Activated T-helper 9 cell treated with anti-CD3 and anti-CD28 coated beads, Interleukin-2, amount 50 U/mL, for 16 hours (primary cell): ENCODE measurements around the gene AARS2.
"Not testable (repeated sequence)": the region's sequence is repeated elsewhere in the genome, so short reads cannot be mapped to it uniquely, and the experiment has no call there.

Experiments
- DNase-seq: peaks from one replicate; pipeline ENCODE4 v3.0.0-alpha.2; 2020; ENCODE audit warnings: low read depth

AARS2 gene

GRCh38 chr6:44329858-44330257 is 16.7 kb upstream of the AARS2 start:
- no peak for DNase-seq

DNA sequence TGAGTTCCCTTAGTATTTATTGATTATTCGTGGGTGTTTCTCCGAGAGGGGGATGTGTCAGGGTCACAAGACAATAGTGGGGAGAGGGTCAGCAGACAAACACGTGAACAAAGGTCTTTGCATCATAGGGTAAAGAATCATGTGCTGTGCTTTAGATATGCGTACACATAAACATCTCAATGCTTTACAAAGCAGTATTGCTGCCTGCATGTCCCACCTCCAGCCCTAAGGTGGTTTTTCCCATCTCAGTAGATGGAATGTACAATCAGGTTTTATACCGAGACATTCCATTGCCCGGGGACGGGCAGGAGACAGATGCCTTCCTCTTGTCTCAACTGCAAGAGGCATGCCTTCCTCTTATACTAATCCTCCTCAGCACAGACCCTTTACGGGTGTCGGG is 15.1 kb upstream of the AARS2 start:
- DNase-seq = not testable (repeated sequence)

GRCh38 chr6:44327760-44328159 is 14.6 kb upstream of the AARS2 start:
- DNase-seq = no peak

- no peak for DNase-seq
Measured at GRCh38 chr6:44327096-44327495, 13.9 kb upstream of the AARS2 start.

- DNase-seq = no peak
Measured at GRCh38 chr6:44321210-44321609, 8.1 kb upstream of the AARS2 start.

DNA sequence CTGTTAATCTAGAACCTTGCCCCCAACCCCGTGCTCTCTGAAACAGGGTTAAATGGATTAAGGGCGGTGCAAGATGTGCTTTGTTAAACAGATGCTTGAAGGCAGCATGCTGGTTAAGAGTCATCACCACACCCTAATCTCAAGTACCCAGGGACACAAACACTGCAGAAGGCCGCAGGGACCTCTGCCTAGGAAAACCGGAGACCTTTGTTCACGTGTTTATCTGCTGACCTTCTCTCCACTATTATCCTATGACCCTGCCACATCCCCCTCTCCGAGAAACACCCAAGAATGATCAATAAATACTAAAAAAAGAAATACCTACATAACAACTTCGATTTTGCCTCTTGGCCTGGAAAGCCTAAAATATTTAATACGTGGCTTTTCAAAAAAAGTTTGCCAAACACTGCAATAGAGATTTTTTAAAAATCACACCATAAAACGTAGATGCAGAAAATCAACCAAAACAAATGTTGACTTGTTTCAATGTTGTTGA is 4.0 kb upstream of the AARS2 start:
- not testable (repeated sequence) for DNase-seq

DNA sequence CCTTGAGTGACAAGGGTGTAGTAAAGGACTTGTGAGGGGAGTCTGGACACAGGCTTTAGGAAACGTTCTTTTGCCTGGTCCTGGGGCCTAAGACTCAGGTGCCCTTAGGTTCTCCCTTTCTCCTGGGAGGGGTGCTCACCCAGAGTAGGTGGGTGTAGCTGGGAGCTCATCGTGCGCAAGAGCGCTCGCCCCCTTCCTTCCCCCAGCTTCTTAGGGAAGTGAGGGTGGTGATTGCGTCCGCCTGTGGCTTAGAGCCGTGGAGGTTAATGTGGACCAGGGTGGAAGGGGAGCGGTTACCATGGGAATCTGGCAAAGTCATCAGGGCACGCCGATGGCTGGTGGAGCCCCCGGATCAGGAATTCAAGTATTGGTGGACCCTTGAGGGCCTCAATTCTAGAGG is 3.3 kb upstream of the AARS2 start:
- DNase-seq = no peak

- DNase-seq = no peak
Measured at GRCh38 chr6:44315951-44316350, 2.8 kb upstream of the AARS2 start.

- no peak for DNase-seq
Measured at GRCh38 chr6:44315516-44315915, 2.4 kb upstream of the AARS2 start.

DNA sequence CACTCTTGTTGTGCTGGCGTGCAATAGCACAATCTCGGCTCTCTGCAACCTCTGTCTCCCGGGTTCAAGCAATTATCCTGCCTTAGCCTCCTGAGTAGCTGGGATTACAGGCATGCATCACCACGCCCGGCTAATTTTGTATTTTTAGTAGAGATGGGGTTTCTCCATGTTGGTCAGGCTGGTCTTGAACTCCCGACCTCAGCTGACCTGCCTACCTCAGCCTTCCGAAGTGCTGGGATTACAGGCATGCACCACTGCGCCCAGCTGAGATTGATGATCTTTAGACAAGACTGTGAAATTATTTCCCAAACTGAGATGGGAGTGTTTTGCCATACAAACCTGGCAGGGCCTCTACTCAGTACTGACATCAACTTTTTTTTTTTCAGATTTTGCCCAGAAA is 1.5 kb upstream of the AARS2 start:
- not testable (repeated sequence) for DNase-seq

- no peak for DNase-seq
Measured at GRCh38 chr6:44311767-44312166, 1.4 kb downstream of the AARS2 start.

DNA sequence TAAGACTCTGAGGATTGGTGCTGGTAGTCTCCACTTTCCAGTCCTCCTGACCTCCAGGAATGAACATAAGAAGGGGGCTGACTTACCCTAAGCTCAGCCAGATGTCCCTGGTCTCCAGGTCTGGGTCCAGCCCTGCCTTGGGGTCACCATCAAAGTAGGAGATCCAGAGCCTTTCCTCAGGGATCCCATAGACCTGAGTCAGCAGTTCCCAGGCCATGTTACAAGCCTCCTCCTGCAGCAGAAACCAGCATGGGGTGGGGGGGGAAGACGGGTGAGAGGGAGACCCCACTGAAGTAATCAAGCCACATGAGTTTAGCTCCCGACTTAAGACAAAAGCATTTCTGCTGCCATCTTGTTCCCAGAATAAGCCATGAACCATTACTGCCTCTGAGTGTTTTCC is 1.8 kb downstream of the AARS2 start:
- DNase-seq = no peak

GRCh38 chr6:44310241-44310640 is 2.9 kb downstream of the AARS2 start:
- no peak for DNase-seq

DNA sequence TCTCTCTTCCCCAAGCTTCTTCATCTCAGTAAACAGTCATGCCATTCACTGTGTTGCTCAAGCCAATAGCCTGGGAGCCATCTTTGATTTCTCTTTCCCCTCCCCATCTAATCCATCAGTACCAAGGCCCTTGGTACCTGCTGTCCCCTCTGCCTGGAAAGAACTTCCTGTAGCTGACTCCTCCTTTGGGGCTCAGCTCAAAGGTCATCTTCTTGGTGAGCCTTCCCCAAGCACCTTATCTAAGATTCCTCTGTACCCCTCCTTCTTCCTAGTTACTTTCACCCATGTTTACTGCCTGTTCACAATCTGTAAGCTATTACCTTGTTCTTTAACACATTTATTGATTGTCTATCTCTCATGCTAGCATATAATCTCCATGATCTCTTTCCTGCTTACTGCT is 3.5 kb downstream of the AARS2 start:
- DNase-seq = no peak

DNA sequence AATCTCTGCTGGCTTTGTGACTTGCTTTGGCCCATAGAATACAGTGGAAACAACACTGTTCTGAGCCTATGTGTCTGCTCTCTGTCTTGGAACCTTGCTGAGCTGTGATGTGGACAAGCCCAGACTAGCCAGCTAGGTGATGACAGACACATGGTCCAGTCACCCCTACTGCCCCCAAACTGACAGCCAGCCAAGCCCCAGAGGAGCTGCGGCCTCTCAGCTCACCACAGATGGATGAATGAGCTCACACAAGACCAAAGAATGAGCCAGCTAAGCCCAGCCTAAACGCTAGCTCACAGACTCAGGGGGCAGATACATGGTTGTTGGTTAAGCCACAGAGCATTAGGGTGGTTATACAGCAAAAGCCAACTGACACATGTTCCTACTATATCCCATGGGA is 4.1 kb downstream of the AARS2 start:
- no peak for DNase-seq

DNA sequence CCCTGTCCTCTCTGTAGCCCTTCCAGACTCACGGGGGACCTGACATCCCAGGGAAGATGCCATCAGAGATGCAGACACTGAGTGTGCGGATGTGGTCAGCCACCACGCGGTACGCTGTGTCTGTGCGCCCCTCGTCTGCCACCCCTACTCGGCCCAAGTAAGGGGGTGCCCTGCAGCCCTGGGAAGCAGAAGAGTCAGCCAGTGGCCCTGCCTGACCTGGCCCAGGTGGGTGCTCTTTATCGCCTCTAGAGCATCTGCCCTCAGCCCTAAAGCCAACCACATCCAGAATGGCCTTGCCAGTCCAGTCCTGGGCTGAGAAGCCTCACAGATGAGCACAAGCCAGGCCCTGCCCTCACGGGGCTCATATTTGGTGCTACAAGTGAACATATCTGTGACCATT is 5.9 kb downstream of the AARS2 start:
- DNase-seq = no peak

GRCh38 chr6:44306710-44307109 is 6.4 kb downstream of the AARS2 start:
- no peak for DNase-seq

DNA sequence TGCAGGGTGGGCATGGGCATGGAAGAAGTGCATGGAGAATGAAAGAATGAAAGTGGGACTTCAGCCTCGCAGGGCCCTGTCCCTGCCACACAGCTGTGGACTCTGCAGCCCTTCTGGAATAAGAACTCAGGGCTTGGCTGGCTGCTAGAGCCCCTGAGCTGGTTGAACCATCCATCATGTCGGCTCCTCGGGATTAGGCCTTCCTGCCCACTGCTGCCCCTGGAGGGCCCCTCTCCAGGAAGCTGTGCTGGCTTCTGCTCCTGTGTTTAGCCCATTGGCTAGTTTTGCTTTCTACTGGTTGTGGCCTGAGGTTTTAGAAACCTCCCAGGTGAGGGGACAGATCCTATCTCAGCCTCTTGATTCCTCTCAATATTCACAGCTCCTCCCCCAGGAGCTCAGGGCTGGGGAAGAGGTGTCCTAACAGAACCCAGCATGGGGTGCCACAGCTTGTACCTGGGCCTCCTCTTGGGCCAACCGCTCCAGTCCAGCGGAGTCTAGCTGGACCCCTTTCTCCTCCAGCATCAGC is 7.9 kb downstream of the AARS2 start:
- no peak for DNase-seq

GRCh38 chr6:44304282-44305199 is 8.6 kb downstream of the AARS2 start:
- peak; percentile 23 for DNase-seq

DNA sequence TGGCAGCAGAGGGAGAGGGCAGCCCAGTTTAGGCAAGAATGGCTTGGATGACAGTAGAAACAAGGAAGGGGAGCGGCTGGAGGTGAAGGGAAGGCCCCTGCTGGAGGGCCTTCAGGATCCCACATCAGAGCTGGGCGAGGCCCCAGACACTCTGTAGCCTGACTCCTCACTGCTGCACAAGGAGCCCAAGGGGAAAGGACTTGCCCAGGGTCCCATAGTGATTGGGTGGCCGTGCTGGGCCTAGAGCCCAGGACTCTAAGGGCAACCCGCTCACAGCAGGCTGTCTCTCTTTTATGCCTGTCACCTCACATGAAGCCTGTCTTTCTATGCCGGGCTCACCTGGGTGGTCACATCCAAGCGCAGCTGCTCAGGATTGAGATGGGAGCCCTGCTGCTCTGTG is 9.3 kb downstream of the AARS2 start:
- DNase-seq = no peak

- DNase-seq = no peak
Measured at GRCh38 chr6:44302856-44303255, 10.3 kb downstream of the AARS2 start.

DNA sequence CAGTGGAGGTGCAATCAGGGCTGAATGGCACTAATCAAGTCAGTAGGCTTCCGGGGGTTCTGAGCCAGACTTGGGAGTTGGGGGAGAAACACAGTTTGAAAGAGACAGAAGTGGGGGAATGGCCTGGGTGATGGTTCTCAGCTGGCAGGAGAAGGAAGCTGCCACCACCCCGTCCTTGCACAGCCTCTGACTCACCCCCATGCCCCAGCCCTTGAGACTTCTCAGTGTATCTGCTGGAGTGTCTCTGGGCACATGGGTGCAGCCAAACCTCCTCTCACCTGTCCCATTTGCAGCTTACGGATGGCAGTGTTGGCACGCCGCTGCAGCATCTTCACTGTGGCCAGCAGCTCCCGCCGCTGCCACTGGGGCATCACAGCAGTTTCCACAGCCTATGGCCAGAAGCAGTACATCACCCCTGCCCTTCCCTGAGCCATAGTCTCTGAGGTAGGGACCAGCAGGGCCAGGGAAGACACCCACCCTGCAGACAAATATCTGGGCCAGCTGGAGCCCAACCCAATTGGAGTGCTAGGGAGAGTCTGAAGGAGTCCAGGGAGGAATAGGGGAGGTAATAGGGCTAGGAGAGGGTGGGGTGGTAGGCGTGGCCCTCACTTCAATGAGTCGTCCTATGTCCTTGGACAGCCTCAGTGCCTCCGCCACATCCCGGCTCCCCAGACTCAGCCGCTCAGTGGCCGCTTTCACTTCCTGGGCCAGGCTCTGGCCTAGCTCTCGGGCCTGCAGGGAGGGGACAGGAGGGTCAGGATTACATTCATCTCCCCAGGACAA is 11.2 kb downstream of the AARS2 start:
- no peak for DNase-seq

- no peak for DNase-seq
Measured at GRCh38 chr6:44301106-44301505, 12.0 kb downstream of the AARS2 start.
